GM12878 (cell line): ENCODE data around the gene ADRB1. TPM values are rescaled to one million over a fixed set of nuclear protein-coding genes. Genes with fewer than 3 reads are reported as not detected.

ENCODE experiments used
- ATAC-seq: fragments of 200-7000 bp; cut with Tn5 transposase; 3 replicates; pipeline ENCODE4 v1.9.1; 2020; ENCODE audit warnings: mild to moderate bottlenecking, moderate library complexity
- BruUV-seq: library from RNA; stranded (reverse); fragments of 400-500 nt; replicated peaks from 2 replicates; lab custom pipeline; 2021; lab: Mats Ljungman, UMichigan
- CTCF ChIA-PET: fragments of 300-600 bp; sonication (Branson Sonifier 250); formaldehyde crosslinking; extraction: SDS; loops from one replicate; lab custom pipeline; 2021; ENCODE audit warnings: inconsistent platforms; lab: Yijun Ruan, JAX
- POLR2A ChIA-PET: fragments of 350-600 bp; formaldehyde crosslinking; extraction: SDS; loops from one replicate; lab custom pipeline; 2021; ENCODE audit warnings: inconsistent platforms; lab: Charles Lee
- RAD21 ChIA-PET: fragments of 300-600 bp; sonication (Branson Sonifier 250); formaldehyde crosslinking; loops from one replicate; lab custom pipeline; 2023; ENCODE audit warnings: antibody characterized with exemption; ENCODE audit not compliant: unreplicated experiment; lab: Charles Lee
- SMC1A ChIA-PET: fragments of 300-600 bp; sonication (Branson Sonifier 250); formaldehyde crosslinking; loops from one replicate; lab custom pipeline; 2023; ENCODE audit not compliant: unreplicated experiment, uncharacterized antibody; lab: Charles Lee
- DNase-seq: peaks from one replicate; pipeline ENCODE4 v3.0.0-alpha.2; 2011; ENCODE audit warnings: low read depth, low spot score
- FAIRE-seq: peaks from 3 replicates; lab custom pipeline; 2011; peaks lifted over from hg19 to GRCh38; lab: Jason Lieb, UNC
- H2AFZ ChIP-seq: 2 replicates; pipeline ENCODE4 v1.6.0; 2011; ENCODE audit warnings: low read depth, low read length, control low read depth; ENCODE audit not compliant: control insufficient read depth
- H3K27ac ChIP-seq: 2 replicates; pipeline ENCODE4 v1.5.1; 2011; ENCODE audit warnings: control low read depth; ENCODE audit not compliant: control insufficient read depth, insufficient read depth
- H3K27me3 ChIP-seq, 2 experiments: replicated peaks in 1 of 2; 2 replicates each; pipeline versions ENCODE4 v1.6.0 to v1.6.1; 2011; ENCODE audit warnings: low read length in 1 of 2; ENCODE audit not compliant: control insufficient read depth in 2 of 2, insufficient read depth in 2 of 2
- H3K36me3 ChIP-seq, 2 experiments: 2 replicates each; pipeline ENCODE4 v1.5.1; 2011; ENCODE audit warnings: low read length in 1 of 2; ENCODE audit not compliant: control insufficient read depth in 2 of 2, insufficient read depth in 2 of 2
- H3K4me1 ChIP-seq: 2 replicates; pipeline ENCODE4 v1.6.1; 2011; ENCODE audit warnings: mild to moderate bottlenecking, low read length, moderate library complexity, mixed read lengths; ENCODE audit not compliant: control insufficient read depth, insufficient read depth
- H3K4me2 ChIP-seq: 2 replicates; pipeline ENCODE4 v1.6.0; 2011; ENCODE audit warnings: control low read depth; ENCODE audit not compliant: control insufficient read depth, insufficient read depth
- H3K4me3 ChIP-seq: fragments of 200-600 bp; sonication (generic); 2 replicates; pipeline ENCODE4 v1.5.1; 2016
- H3K79me2 ChIP-seq: 2 replicates; pipeline ENCODE4 v1.6.0; 2011; ENCODE audit warnings: low read length; ENCODE audit not compliant: control insufficient read depth, insufficient read depth
- H3K9ac ChIP-seq: 2 replicates; pipeline ENCODE4 v1.8.0; 2011; ENCODE audit warnings: low read length, control low read depth, mixed read lengths; ENCODE audit not compliant: control insufficient read depth, insufficient read depth
- H3K9me3 ChIP-seq: replicated peaks from 3 replicates; pipeline ENCODE4 v1.5.1; 2011; ENCODE audit warnings: mild to moderate bottlenecking, low read length; ENCODE audit not compliant: control insufficient read depth, insufficient read depth
- H4K20me1 ChIP-seq: 2 replicates; pipeline ENCODE4 v1.6.0; 2011; ENCODE audit not compliant: control insufficient read depth, insufficient read depth
- BACH1 ChIP-seq: fragments of 450-650 bp; IDR thresholded peaks from 2 replicates; pipeline ENCODE4 v1.6.1; 2017; ENCODE audit warnings: mild to moderate bottlenecking, borderline replicate concordance
- ELK1 ChIP-seq: IDR thresholded peaks from 2 replicates; pipeline ENCODE4 v1.6.1; 2012; ENCODE audit warnings: low read depth, low read length, improper control_type of control experiment
- GATAD2B ChIP-seq: fragments of 450-650 bp; conservative IDR thresholded peaks from 2 replicates; pipeline ENCODE4 v1.6.1; 2017; ENCODE audit warnings: low read depth, mild to moderate bottlenecking, moderate library complexity
- JUND ChIP-seq: IDR thresholded peaks from 2 replicates; pipeline ENCODE4 v1.6.1; 2012; ENCODE audit warnings: low read depth, mild to moderate bottlenecking, low read length, improper control_type of control experiment, moderate library complexity
- PKNOX1 ChIP-seq: fragments of 450-650 bp; IDR thresholded peaks from 2 replicates; pipeline ENCODE4 v1.6.1; 2016; ENCODE audit warnings: mild to moderate bottlenecking
- PML ChIP-seq: IDR thresholded peaks from 2 replicates; pipeline ENCODE4 v1.6.1; 2012; ENCODE audit warnings: low read length, inconsistent platforms
- RAD51 ChIP-seq: fragments of 450-650 bp; IDR thresholded peaks from 2 replicates; pipeline ENCODE4 v1.6.1; 2016; ENCODE audit warnings: moderate library complexity, mild to moderate bottlenecking, inconsistent platforms
- RELB ChIP-seq: fragments of 450-650 bp; IDR thresholded peaks from 2 replicates; pipeline ENCODE4 v1.6.1; 2017; ENCODE audit warnings: low read depth, mild to moderate bottlenecking, moderate library complexity
- SREBF2 ChIP-seq: IDR thresholded peaks from 2 replicates; pipeline ENCODE4 v1.6.1; 2012; ENCODE audit warnings: mild to moderate bottlenecking, low read length
- YY1 ChIP-seq: IDR thresholded peaks from 2 replicates; pipeline ENCODE4 v1.6.1; 2011; ENCODE audit warnings: low read depth, mild to moderate bottlenecking, low read length
- ZBED1 ChIP-seq: IDR thresholded peaks from 2 replicates; pipeline ENCODE4 v1.6.1; 2016; ENCODE audit warnings: borderline replicate concordance
- ZNF207 ChIP-seq: fragments of 450-650 bp; IDR thresholded peaks from 2 replicates; pipeline ENCODE4 v1.6.1; 2014; ENCODE audit warnings: antibody characterized with exemption, mild to moderate bottlenecking, borderline replicate concordance
- WGBS: methylation state at CpG from one replicate; pipeline ENCODE4 v1.1.6; 2016; ENCODE audit warnings: low lambda C conversion rate; ENCODE audit not compliant: insufficient replicate concordance, insufficient coverage; ENCODE audit errors: missing lambda C conversion rate; 5-methylcytosine and 5-hydroxymethylcytosine counted together
- in situ Hi-C: fragments of 300-500 bp; cut with MboI; formaldehyde crosslinking; loops from 9 replicates; pipeline ENCODE4 v1.14.3; 2018; ENCODE audit warnings: mixed read lengths
- intact Hi-C: fragments of 100-400 bp; cut with micrococcal nuclease; formaldehyde crosslinking; loops from one replicate; pipeline ENCODE4 v1.14.2; 2022; ENCODE audit not compliant: unreplicated experiment
- polyA plus RNA-seq, 11 experiments: library from polyadenylated mRNA; depleted of rRNA in 4 of 11; unstranded in 6 of 11; stranded (reverse) in 5 of 11; fragments of >200 nt; fragmentation: Nextera tagmentation in 4 of 11; fragmentation: Illumina TruSeq in 1 of 11; extraction: Ambion mirVana in 4 of 11; extraction: Trizol in 1 of 11; gene quantifications; 1 replicate in 1 of 11; 2 replicates in 10 of 11; pipeline versions ENCODE4 v1.2.1 to v1.2.3, GENCODE V29; 2011 to 2016; ENCODE audit warnings: inconsistent platforms in 2 of 11, missing spikeins in 2 of 11, low read depth in 1 of 11
- total RNA-seq, 4 experiments: library from RNA; depleted of rRNA in 3 of 4; stranded (reverse); fragments of >200 nt in 3 of 4; fragmentation: Illumina TruSeq in 1 of 4; extraction: Trizol in 1 of 4; gene quantifications; 2 replicates each; pipeline versions ENCODE4 v1.2.1 to v1.2.3, GENCODE V29; 2013 to 2021

The ADRB1 gene
- total and polyA plus RNA-seq, 10 of the 15 experiments (the other 5 are each of a cell fraction or from before 2014, with no cell fraction given): 0.26 to 4.5 (median 1.1) TPM

- H3K27me3 ChIP-seq: no peaks in the 10 kb centered on the region
- H3K9ac ChIP-seq: no peak overlapping the region
- H3K9me3 ChIP-seq: peaks cover 2% of the 10 kb centered on the region; the same call in 2 of the 3 replicates
- H4K20me1 ChIP-seq: no peaks in the 10 kb centered on the region
- H3K4me3 ChIP-seq: no peak overlapping the region
- 0% methylated on average over 1 of the region's 1 CpG for WGBS
- no peaks in the 10 kb centered on the region for H3K79me2 ChIP-seq
- BruUV-seq: no TSS peak
- ChIA-PET CTCF (interaction anchor here (2.7 kb wide), 1 partner anchor 87 kb away, joined by 9 read pairs; no protein-coding TSS in a partner anchor), RAD21 (no interaction called here), POLR2A (no interaction called here), SMC1A (interaction anchor here (1.0 to 1.5 kb wide), 2 partner anchors 9 to 101 kb away, joined by 3 read pairs; no protein-coding TSS in a partner anchor)
- no peaks in the 10 kb centered on the region for H3K36me3 ChIP-seq
- no peak overlapping the region for H3K27ac ChIP-seq
- DNase-seq: no peak
- no peak overlapping the region for H3K4me2 ChIP-seq
- TF ChIP-seq SREBF2 (no peak), JUND (no peak), ZNF207 (no peak)
- no peak for FAIRE-seq
- H3K4me1 ChIP-seq: no peaks in the 10 kb centered on the region
- no peak for ATAC-seq
- intact Hi-C loops (no loop called here), in situ Hi-C loops (no loop called here)
- no peak overlapping the region for H2AFZ ChIP-seq
Observed at GRCh38 chr10:114015708-114016107, 28.0 kb upstream of the ADRB1 start.

- SMC1A ChIA-PET: interaction anchor here (0.6 to 2.5 kb wide), 5 partner anchors 22 to 79 kb away, joined by 3 to 5 read pairs (median 4); no protein-coding TSS in a partner anchor
- Histone ChIP-seq H3K9me3 (peaks cover 2% of the 10 kb centered on the region; the same call in 2 of the 3 replicates), H4K20me1 (no peaks in the 10 kb centered on the region), H3K36me3 (no peaks in the 10 kb centered on the region), H3K27ac (no peak overlapping the region), H3K4me1 (no peaks in the 10 kb centered on the region), H3K4me2 (no peak overlapping the region), H2AFZ (no peak overlapping the region), H3K27me3 (no peaks in the 10 kb centered on the region), H3K4me3 (no peak overlapping the region), H3K9ac (no peak overlapping the region), H3K79me2 (no peaks in the 10 kb centered on the region)
- ATAC-seq (no peak), DNase-seq (no peak), FAIRE-seq (no peak)
- intact Hi-C loops (no loop called here), in situ Hi-C loops (no loop called here)
- WGBS: 64% methylated on average over 6 of the region's 6 CpGs
- POLR2A ChIA-PET: interaction anchor here (1.4 kb wide), 1 partner anchor 55 kb away, joined by 3 read pairs; no protein-coding TSS in a partner anchor
- RAD21 ChIA-PET: interaction anchor here (1.1 to 1.4 kb wide), 3 partner anchors 17 to 57 kb away, joined by 3 to 6 read pairs (median 5); no protein-coding TSS in a partner anchor
- CTCF ChIA-PET: interaction anchor here (1.2 to 2.7 kb wide), 5 partner anchors 18 to 86 kb away, joined by 3 to 9 read pairs (median 4); no protein-coding TSS in a partner anchor
- no TSS peak for BruUV-seq
- TF ChIP-seq PKNOX1: no peak
- no peak for TF ChIP-seq ELK1
- no peak for TF ChIP-seq GATAD2B
- no peak for TF ChIP-seq BACH1
- TF ChIP-seq PML: no peak
- no peak for TF ChIP-seq RELB
- no peak for TF ChIP-seq YY1
- TF ChIP-seq RAD51: no peak
- TF ChIP-seq ZBED1: no peak
Observed at GRCh38 chr10:114017271-114017670, 26.4 kb upstream of the ADRB1 start.
